Gastrocnemius medialis (tissue), 4 donors: ENCODE measurements around the gene TMEM209. TPM values are rescaled to one million over a fixed set of nuclear protein-coding genes. Genes with fewer than 3 reads are reported as not detected.

Source experiments
- ATAC-seq, 2 donors: fragments of 150-250 bp; one replicate each; pipeline ENCODE4 v1.9.1; 2016
- DNase-seq, 2 donors: peaks; one replicate each; pipeline ENCODE4 v3.0.0-alpha.2; 2019
- H3K27ac ChIP-seq, 4 donors: fragments of 200-600 bp; sonication (generic); 1 replicate in 1 of 4; 2 replicates in 3 of 4; pipeline ENCODE4 v1.5.1; 2016 to 2018; ENCODE audit warnings: mild to moderate bottlenecking in 2 of 4, moderate library complexity in 1 of 4
- H3K27me3 ChIP-seq, 3 donors: fragments of 200-600 bp; sonication (generic) in 2 of 3; 1 replicate in 1 of 3; 2 replicates in 2 of 3; pipeline versions ENCODE4 v1.5.1 to v1.6.0; 2016 to 2019; ENCODE audit warnings: mild to moderate bottlenecking in 1 of 3, moderate library complexity in 1 of 3
- H3K36me3 ChIP-seq, 2 donors: fragments of 200-600 bp; sonication (generic) in 1 of 2; one replicate each; pipeline ENCODE4 v1.5.1; 2017 to 2018
- H3K4me1 ChIP-seq, 2 donors: fragments of 200-600 bp; sonication (generic) in 1 of 2; one replicate each; pipeline ENCODE4 v1.5.1; 2016 to 2017; ENCODE audit warnings: mild to moderate bottlenecking in 2 of 2
- H3K4me3 ChIP-seq, 4 donors: fragments of 200-600 bp; sonication (generic) in 3 of 4; 1 replicate in 1 of 4; 2 replicates in 3 of 4; pipeline ENCODE4 v1.5.1; 2016 to 2019; ENCODE audit warnings: mild to moderate bottlenecking in 2 of 4
- H3K9me3 ChIP-seq, 3 donors: fragments of 200-600 bp; sonication (generic) in 2 of 3; 1 replicate in 1 of 3; 2 replicates in 2 of 3; pipeline ENCODE4 v1.5.1; 2016 to 2019
- POLR2A ChIP-seq, 2 donors: fragments of 450-650 bp; IDR thresholded peaks; one replicate each; pipeline ENCODE4 v1.6.1; 2017; ENCODE audit warnings: antibody characterized with exemption in 2 of 2, mild to moderate bottlenecking in 2 of 2, moderate library complexity in 2 of 2
- in situ Hi-C, 4 donors: fragments of 200-750 bp; cut with MboI; loops; one replicate each; pipeline versions ENCODE4 v1.15.0 to v1.8.0; 2017; ENCODE audit warnings: low sequenced_read_pairs in 4 of 4
- intact Hi-C: fragments of 100-400 bp; cut with DNase I; formaldehyde crosslinking; loops from one replicate; pipeline ENCODE4 v1.15.1; 2023; ENCODE audit warnings: low total_unique reads
- total RNA-seq, 4 donors: library from RNA; depleted of rRNA; stranded (reverse); fragments of >200 nt; gene quantifications; one replicate each; pipeline versions ENCODE4 v1.1.0 to v1.2.3, GENCODE V29; 2016
- TF ChIP-seq, protein P1 (sequence below), 5 experiments: fragments of 450-650 bp in 3 of 5; fragments of 200-600 bp in 2 of 5; sonication (generic) in 2 of 5; IDR thresholded peaks in 4 of 5; conservative IDR thresholded peaks in 1 of 5; 1 replicate in 4 of 5; 2 replicates in 1 of 5; pipeline ENCODE4 v1.5.1; 2016 to 2019; ENCODE audit warnings: antibody characterized with exemption in 5 of 5, mild to moderate bottlenecking in 3 of 5, moderate library complexity in 3 of 5

The TMEM209 gene
- total RNA-seq, 4 donors from 2014 or later, result 5.4 to 14.0 (median 9.9) TPM

DNA sequence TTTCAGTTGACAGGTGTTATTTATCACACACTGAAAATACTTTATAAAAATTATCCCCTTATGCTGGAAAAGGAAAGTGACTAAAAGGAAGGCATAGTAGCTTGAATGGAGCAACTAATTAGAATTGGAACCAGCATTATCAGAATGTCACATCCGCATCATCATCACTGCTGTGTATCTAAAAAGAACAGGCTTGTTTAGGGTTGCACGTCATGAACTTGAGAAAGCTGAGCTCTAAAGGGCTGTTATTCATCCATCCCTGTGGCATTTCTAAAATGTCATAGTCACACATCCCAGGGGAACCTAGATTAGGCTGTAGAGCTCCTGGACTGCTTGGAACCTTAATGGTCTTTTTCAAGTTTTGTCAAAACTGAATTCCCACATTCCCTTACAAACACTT lies 80.5 kb downstream of the TMEM209 start:
- Histone ChIP-seq H3K27me3 (no peaks in the 10 kb centered on the region), H3K4me3 (no peak overlapping the region), H3K9me3 (no peaks in the 10 kb centered on the region), H3K36me3 (peaks cover 0 to 69% of the 10 kb centered on the region in 2 donors), H3K27ac (no peak overlapping the region), H3K4me1 (peaks cover 0 to 13% of the 10 kb centered on the region in 2 donors)
- intact Hi-C loops, result no loop called here
- TF ChIP-seq, protein P1, sequence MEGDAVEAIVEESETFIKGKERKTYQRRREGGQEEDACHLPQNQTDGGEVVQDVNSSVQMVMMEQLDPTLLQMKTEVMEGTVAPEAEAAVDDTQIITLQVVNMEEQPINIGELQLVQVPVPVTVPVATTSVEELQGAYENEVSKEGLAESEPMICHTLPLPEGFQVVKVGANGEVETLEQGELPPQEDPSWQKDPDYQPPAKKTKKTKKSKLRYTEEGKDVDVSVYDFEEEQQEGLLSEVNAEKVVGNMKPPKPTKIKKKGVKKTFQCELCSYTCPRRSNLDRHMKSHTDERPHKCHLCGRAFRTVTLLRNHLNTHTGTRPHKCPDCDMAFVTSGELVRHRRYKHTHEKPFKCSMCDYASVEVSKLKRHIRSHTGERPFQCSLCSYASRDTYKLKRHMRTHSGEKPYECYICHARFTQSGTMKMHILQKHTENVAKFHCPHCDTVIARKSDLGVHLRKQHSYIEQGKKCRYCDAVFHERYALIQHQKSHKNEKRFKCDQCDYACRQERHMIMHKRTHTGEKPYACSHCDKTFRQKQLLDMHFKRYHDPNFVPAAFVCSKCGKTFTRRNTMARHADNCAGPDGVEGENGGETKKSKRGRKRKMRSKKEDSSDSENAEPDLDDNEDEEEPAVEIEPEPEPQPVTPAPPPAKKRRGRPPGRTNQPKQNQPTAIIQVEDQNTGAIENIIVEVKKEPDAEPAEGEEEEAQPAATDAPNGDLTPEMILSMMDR (IDR thresholded peaks at IDR 0.05 in 4 of 5, conservative IDR thresholded peaks at IDR 0.05 in 1 of 5), result no peak
- no peak for TF ChIP-seq POLR2A (IDR thresholded peaks at IDR 0.05)
- no peak for DNase-seq
- in situ Hi-C loops, result no loop called here
- no peak for ATAC-seq

DNA sequence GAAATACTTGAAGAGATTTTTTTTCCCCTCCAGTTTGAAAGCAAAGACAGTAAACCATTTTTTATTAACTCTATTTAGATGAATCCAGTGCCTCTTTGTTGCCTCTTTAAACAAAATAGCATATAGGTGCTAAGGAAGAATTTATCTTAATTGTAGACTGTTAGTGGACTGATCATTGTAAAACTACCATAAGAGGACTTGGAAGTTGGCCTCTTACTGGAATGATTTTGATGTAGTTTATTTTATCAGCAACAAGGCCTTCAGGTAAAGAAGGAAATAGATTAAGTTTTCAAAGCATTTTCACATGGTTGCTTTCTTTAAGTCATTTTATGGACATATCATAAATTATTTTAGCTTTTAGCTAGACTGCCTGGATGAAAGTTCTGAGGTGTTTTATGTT lies 81.7 kb downstream of the TMEM209 start:
- Histone ChIP-seq H3K36me3 (peaks cover 0 to 59% of the 10 kb centered on the region in 2 donors), H3K27ac (no peak overlapping the region), H3K4me1 (peaks cover 0 to 13% of the 10 kb centered on the region in 2 donors), H3K27me3 (no peaks in the 10 kb centered on the region), H3K4me3 (no peak overlapping the region), H3K9me3 (no peaks in the 10 kb centered on the region)
- TF ChIP-seq POLR2A (IDR thresholded peaks at IDR 0.05), result no peak
- TF ChIP-seq, protein P1 (IDR thresholded peaks at IDR 0.05 in 4 of 5, conservative IDR thresholded peaks at IDR 0.05 in 1 of 5), result no peak
- in situ Hi-C loops (no loop called here), intact Hi-C loops (no loop called here)
- ATAC-seq (no peak), DNase-seq (no peak)

DNA sequence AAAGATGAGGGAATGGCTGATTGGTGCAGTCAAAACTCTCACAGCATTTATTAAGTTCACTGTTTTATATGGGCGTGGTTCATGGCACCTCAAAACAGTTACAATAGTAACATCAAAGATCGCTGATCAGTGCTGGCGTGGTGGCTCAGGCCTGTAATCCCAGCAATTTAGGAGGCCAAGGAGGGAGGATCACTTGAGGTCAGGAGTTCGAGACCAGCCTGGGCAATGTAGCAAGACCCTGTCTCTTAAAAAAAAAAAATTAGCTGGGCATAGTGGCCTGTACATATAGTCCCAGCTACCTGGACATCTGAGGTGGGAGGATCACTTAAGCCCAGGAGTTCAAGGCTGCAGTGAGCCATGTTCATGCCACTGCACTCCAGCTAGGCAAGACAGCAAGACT lies 86.4 kb downstream of the TMEM209 start:
- TF ChIP-seq, protein P1 (IDR thresholded peaks at IDR 0.05 in 4 of 5, conservative IDR thresholded peaks at IDR 0.05 in 1 of 5), result no peak
- no peak for TF ChIP-seq POLR2A (IDR thresholded peaks at IDR 0.05)
- DNase-seq, result no peak

DNA sequence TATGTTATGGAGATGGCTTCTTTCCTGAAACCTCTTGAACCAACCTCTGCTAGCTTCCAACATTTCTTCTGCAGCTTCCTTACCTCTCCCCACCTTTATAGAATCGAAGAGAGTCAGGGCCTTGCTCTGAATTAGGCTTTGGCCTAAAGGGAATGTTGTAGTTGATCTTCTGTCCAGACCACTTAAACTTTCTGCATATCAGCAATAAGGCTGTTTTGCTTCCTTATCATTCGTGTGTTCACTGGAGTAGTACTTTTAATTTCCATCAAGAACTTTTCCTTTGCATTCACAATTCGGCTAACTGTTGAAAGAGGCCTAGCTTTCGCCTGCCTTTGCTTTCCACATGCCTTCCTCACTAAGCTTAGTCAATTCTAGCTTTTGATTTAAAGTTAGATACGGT lies 86.9 kb downstream of the TMEM209 start:
- Histone ChIP-seq H3K36me3 (peaks cover 0 to 30% of the 10 kb centered on the region in 2 donors), H3K9me3 (no peaks in the 10 kb centered on the region), H3K4me3 (no peak overlapping the region), H3K4me1 (no peaks in the 10 kb centered on the region), H3K27ac (no peak overlapping the region), H3K27me3 (no peaks in the 10 kb centered on the region)
- DNase-seq (no peak), ATAC-seq (no peak)
- in situ Hi-C loops, result no loop called here
- TF ChIP-seq, protein P1 (IDR thresholded peaks at IDR 0.05 in 4 of 5, conservative IDR thresholded peaks at IDR 0.05 in 1 of 5), result no peak
- no peak for TF ChIP-seq POLR2A (IDR thresholded peaks at IDR 0.05)
- intact Hi-C loops, result no loop called here

More for the DNA sequence above, 86.4 kb downstream of the TMEM209 start:
- no peak for ATAC-seq
- in situ Hi-C loops, result no loop called here
- no peaks in the 10 kb centered on the region for H3K9me3 ChIP-seq
- intact Hi-C loops, result no loop called here
- no peaks in the 10 kb centered on the region for H3K27me3 ChIP-seq
- no peak overlapping the region for H3K27ac ChIP-seq
- H3K4me1 ChIP-seq, result no peaks in the 10 kb centered on the region
- no peak overlapping the region for H3K4me3 ChIP-seq
- H3K36me3 ChIP-seq, result peaks cover 0 to 35% of the 10 kb centered on the region in 2 donors

DNA sequence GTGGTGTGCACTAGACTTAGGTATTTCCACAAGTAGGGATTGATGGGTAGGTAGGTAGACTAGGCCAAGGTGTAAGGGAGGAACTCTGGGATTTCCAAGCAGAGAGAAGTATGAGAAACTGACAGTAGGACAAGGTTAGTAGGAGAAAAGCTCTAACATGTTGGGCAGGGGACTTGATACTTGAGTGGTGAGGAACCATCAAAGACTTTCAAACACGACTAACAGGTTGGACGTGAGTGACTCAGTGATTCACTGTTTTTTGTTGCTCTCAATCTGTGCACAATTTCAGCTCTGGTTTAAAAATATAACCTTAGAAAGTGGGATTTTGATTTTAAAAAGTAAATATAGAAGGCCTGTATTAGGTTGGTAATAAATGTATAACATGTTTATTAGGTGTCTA lies 90.4 kb downstream of the TMEM209 start:
- ATAC-seq (no peak), DNase-seq (no peak)
- H3K27me3 ChIP-seq, result no peaks in the 10 kb centered on the region

More for the DNA sequence above, 90.4 kb downstream of the TMEM209 start:
- Histone ChIP-seq H3K27ac (no peak overlapping the region), H3K36me3 (no peaks in the 10 kb centered on the region), H3K9me3 (no peaks in the 10 kb centered on the region), H3K4me3 (no peak overlapping the region), H3K4me1 (no peaks in the 10 kb centered on the region)
- in situ Hi-C loops (no loop called here), intact Hi-C loops (no loop called here)
- no peak for TF ChIP-seq POLR2A (IDR thresholded peaks at IDR 0.05)
- TF ChIP-seq, protein P1 (IDR thresholded peaks at IDR 0.05 in 4 of 5, conservative IDR thresholded peaks at IDR 0.05 in 1 of 5), result no peak
